ENCODE results near the gene NET1.
"Not testable (repeated sequence)": the region's sequence is repeated elsewhere in the genome, so short reads cannot be mapped to it uniquely, and the experiment has no call there.

NET1 gene

GRCh38 chr10:5380395-5380794 lies 32.0 kb upstream of the NET1 start:
- H3K9me3 ChIP-seq (ENCODE audit: control insufficient read depth, low read depth, low read length); H3K36me3 ChIP-seq (ENCODE audit: control insufficient read depth, low read depth, low read length); H3K4me1 ChIP-seq (ENCODE audit: control insufficient read depth, low read depth, low read length); H3K27me3 ChIP-seq (ENCODE audit: control insufficient read depth, insufficient read depth, low read length); H3K27ac ChIP-seq (ENCODE audit: low read length); H3K4me3 ChIP-seq (ENCODE audit: low read length); H3K9ac ChIP-seq (ENCODE audit: low read length): not testable (repeated sequence)

- H3K9ac ChIP-seq (ENCODE audit: low read length): no peak overlapping the region
- no peaks in the 10 kb centered on the region for H3K4me1 ChIP-seq (ENCODE audit: control insufficient read depth, low read depth, low read length)
- H3K4me3 ChIP-seq (ENCODE audit: low read length): no peak overlapping the region
- H3K36me3 ChIP-seq (ENCODE audit: control insufficient read depth, low read depth, low read length): no peaks in the 10 kb centered on the region
- no peaks in the 10 kb centered on the region for H3K27me3 ChIP-seq (ENCODE audit: control insufficient read depth, insufficient read depth, low read length)
- no peak overlapping the region for H3K27ac ChIP-seq (ENCODE audit: low read length)
- no peaks in the 10 kb centered on the region for H3K9me3 ChIP-seq (ENCODE audit: control insufficient read depth, low read depth, low read length)
These were observed 31.2 kb upstream of the NET1 start for GRCh38 chr10:5381187-5381586.

DNA sequence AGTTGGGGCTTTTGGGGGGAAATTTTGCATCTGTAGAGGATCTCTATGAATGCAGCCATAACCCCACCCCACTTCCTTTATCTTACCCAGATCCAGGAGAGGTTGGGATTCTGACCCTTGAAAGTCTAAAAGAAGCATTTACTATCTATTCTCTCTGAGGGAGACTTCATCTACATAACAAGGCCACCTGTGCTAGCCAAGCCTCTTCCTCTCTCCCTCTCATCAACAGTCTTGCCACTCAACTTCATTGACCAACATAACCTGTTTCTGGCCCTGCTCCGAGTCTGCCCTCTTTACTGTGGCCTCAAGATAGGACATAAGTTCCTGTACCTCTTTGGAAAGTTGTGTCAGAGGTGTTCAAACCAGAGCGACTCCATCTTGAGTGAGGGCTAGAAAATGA lies 27.1 kb upstream of the NET1 start:
- H3K4me3 ChIP-seq (ENCODE audit: low read length): no peak overlapping the region
- no peak overlapping the region for H3K9ac ChIP-seq (ENCODE audit: low read length)
- no peaks in the 10 kb centered on the region for H3K36me3 ChIP-seq (ENCODE audit: control insufficient read depth, low read depth, low read length)
- H3K27me3 ChIP-seq (ENCODE audit: control insufficient read depth, insufficient read depth, low read length): no peaks in the 10 kb centered on the region
- H3K27ac ChIP-seq (ENCODE audit: low read length): no peak overlapping the region
- no peaks in the 10 kb centered on the region for H3K4me1 ChIP-seq (ENCODE audit: control insufficient read depth, low read depth, low read length)
- H3K9me3 ChIP-seq (ENCODE audit: control insufficient read depth, low read depth, low read length): peaks cover 8% of the 10 kb centered on the region

- Histone ChIP-seq H3K4me1 (ENCODE audit: control insufficient read depth, low read depth, low read length) (no peaks in the 10 kb centered on the region), H3K9ac (ENCODE audit: low read length) (no peak overlapping the region), H3K27ac (ENCODE audit: low read length) (no peak overlapping the region), H3K36me3 (ENCODE audit: control insufficient read depth, low read depth, low read length) (no peaks in the 10 kb centered on the region), H3K4me3 (ENCODE audit: low read length) (no peak overlapping the region), H3K9me3 (ENCODE audit: control insufficient read depth, low read depth, low read length) (peaks cover 23% of the 10 kb centered on the region), H3K27me3 (ENCODE audit: control insufficient read depth, insufficient read depth, low read length) (no peaks in the 10 kb centered on the region)
These were observed 25.2 kb upstream of the NET1 start for GRCh38 chr10:5387169-5387568.

DNA sequence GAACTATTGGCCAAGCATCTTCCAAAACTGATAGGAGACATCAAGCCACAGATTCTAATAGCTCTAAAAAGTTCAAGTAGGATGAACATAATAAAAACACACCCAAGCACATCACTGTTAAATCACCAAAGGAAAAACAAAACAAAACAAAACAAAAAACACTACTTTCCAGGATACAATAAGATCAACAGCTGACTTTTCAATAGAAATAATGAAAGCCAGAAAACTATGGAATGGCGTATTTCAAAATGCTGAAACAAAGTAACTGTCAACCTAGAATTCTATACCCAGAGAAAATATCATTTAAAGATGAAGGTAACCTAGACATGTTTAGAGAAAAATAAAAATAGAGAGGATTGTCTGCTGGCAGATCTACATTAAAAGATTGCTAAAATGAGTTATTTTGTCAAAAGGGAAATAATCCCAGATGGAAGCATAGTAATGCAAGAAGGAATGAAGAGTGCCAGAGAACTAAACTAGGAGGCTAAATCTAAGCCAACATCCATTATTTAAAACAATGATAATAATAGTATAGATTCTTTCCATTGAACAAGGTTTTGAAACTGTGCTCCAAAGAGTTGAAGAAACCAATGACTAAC lies 21.7 kb upstream of the NET1 start:
- H3K27me3 ChIP-seq (ENCODE audit: control insufficient read depth, insufficient read depth, low read length): no peaks in the 10 kb centered on the region
- no peaks in the 10 kb centered on the region for H3K36me3 ChIP-seq (ENCODE audit: control insufficient read depth, low read depth, low read length)
- no peak overlapping the region for H3K4me3 ChIP-seq (ENCODE audit: low read length)
- H3K27ac ChIP-seq (ENCODE audit: low read length): no peak overlapping the region
- no peaks in the 10 kb centered on the region for H3K4me1 ChIP-seq (ENCODE audit: control insufficient read depth, low read depth, low read length)
- no peak overlapping the region for H3K9ac ChIP-seq (ENCODE audit: low read length)
- peaks cover 23% of the 10 kb centered on the region for H3K9me3 ChIP-seq (ENCODE audit: control insufficient read depth, low read depth, low read length)

DNA sequence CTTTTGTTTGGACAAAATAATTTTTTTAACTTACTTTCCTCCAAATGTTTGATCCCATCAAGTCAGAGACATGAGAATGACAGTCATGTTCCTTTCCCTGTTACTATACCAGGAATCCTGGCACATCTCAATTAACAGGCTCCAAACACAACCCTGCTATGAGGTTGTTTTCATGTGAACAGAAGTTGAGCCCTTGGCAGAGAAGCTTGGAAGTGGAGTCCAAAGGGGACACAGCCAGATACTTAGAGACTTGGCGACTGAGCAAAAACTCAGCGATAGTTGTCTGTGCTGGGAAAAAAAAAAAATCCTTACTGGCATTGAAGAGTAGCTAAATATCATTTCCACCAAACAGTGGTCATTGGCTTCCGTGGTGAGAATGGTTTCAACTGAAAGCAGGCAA lies 20.6 kb upstream of the NET1 start:
- Histone ChIP-seq H3K36me3 (ENCODE audit: control insufficient read depth, low read depth, low read length) (no peaks in the 10 kb centered on the region), H3K27ac (ENCODE audit: low read length) (no peak overlapping the region), H3K9me3 (ENCODE audit: control insufficient read depth, low read depth, low read length) (peaks cover 23% of the 10 kb centered on the region), H3K9ac (ENCODE audit: low read length) (no peak overlapping the region), H3K4me3 (ENCODE audit: low read length) (no peak overlapping the region), H3K27me3 (ENCODE audit: control insufficient read depth, insufficient read depth, low read length) (no peaks in the 10 kb centered on the region), H3K4me1 (ENCODE audit: control insufficient read depth, low read depth, low read length) (no peaks in the 10 kb centered on the region)

- no peak overlapping the region for H3K9ac ChIP-seq (ENCODE audit: low read length)
- H3K36me3 ChIP-seq (ENCODE audit: control insufficient read depth, low read depth, low read length): no peaks in the 10 kb centered on the region
- H3K27ac ChIP-seq (ENCODE audit: low read length): no peak overlapping the region
- H3K27me3 ChIP-seq (ENCODE audit: control insufficient read depth, insufficient read depth, low read length): no peaks in the 10 kb centered on the region
- H3K4me1 ChIP-seq (ENCODE audit: control insufficient read depth, low read depth, low read length): no peaks in the 10 kb centered on the region
- no peak overlapping the region for H3K4me3 ChIP-seq (ENCODE audit: low read length)
- peaks cover 23% of the 10 kb centered on the region for H3K9me3 ChIP-seq (ENCODE audit: control insufficient read depth, low read depth, low read length)
These were observed 18.8 kb upstream of the NET1 start for GRCh38 chr10:5393529-5393928.

- Histone ChIP-seq H3K9me3 (ENCODE audit: control insufficient read depth, low read depth, low read length) (peaks cover 15% of the 10 kb centered on the region), H3K9ac (ENCODE audit: low read length) (no peak overlapping the region), H3K36me3 (ENCODE audit: control insufficient read depth, low read depth, low read length) (no peaks in the 10 kb centered on the region), H3K4me3 (ENCODE audit: low read length) (no peak overlapping the region), H3K27me3 (ENCODE audit: control insufficient read depth, insufficient read depth, low read length) (no peaks in the 10 kb centered on the region), H3K4me1 (ENCODE audit: control insufficient read depth, low read depth, low read length) (no peaks in the 10 kb centered on the region), H3K27ac (ENCODE audit: low read length) (no peak overlapping the region)
These were observed 17.2 kb upstream of the NET1 start for GRCh38 chr10:5395168-5395567.

GRCh38 chr10:5396556-5397300 lies 15.6 kb upstream of the NET1 start:
- Histone ChIP-seq H3K9me3 (ENCODE audit: control insufficient read depth, low read depth, low read length) (peaks cover 1% of the 10 kb centered on the region), H3K4me1 (ENCODE audit: control insufficient read depth, low read depth, low read length) (no peaks in the 10 kb centered on the region), H3K9ac (ENCODE audit: low read length) (no peak overlapping the region), H3K27me3 (ENCODE audit: control insufficient read depth, insufficient read depth, low read length) (no peaks in the 10 kb centered on the region), H3K36me3 (ENCODE audit: control insufficient read depth, low read depth, low read length) (no peaks in the 10 kb centered on the region), H3K27ac (ENCODE audit: low read length) (no peak overlapping the region), H3K4me3 (ENCODE audit: low read length) (no peak overlapping the region)

DNA sequence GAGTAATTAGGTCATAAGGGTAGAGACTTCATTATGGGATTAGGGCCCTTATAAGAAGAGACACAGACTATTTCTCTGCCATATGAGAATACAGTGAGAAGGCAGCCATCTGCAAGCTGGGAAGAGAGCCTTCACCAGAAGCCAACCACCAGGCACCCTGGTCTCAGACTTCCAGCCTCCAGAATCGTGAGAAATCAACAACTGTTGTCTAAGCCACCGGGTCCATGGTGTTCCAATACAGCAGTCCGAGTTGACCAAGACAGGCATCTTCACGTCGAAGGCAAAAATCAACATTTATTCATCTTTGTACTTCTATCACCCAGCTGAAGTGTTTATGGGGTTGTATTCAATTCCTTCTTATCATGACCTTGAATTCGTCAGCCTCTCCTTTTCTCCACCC lies 13.0 kb upstream of the NET1 start:
- Histone ChIP-seq H3K27me3 (ENCODE audit: control insufficient read depth, insufficient read depth, low read length) (no peaks in the 10 kb centered on the region), H3K4me3 (ENCODE audit: low read length) (no peak overlapping the region), H3K9ac (ENCODE audit: low read length) (no peak overlapping the region), H3K4me1 (ENCODE audit: control insufficient read depth, low read depth, low read length) (no peaks in the 10 kb centered on the region), H3K36me3 (ENCODE audit: control insufficient read depth, low read depth, low read length) (no peaks in the 10 kb centered on the region), H3K9me3 (ENCODE audit: control insufficient read depth, low read depth, low read length) (no peaks in the 10 kb centered on the region), H3K27ac (ENCODE audit: low read length) (no peak overlapping the region)

DNA sequence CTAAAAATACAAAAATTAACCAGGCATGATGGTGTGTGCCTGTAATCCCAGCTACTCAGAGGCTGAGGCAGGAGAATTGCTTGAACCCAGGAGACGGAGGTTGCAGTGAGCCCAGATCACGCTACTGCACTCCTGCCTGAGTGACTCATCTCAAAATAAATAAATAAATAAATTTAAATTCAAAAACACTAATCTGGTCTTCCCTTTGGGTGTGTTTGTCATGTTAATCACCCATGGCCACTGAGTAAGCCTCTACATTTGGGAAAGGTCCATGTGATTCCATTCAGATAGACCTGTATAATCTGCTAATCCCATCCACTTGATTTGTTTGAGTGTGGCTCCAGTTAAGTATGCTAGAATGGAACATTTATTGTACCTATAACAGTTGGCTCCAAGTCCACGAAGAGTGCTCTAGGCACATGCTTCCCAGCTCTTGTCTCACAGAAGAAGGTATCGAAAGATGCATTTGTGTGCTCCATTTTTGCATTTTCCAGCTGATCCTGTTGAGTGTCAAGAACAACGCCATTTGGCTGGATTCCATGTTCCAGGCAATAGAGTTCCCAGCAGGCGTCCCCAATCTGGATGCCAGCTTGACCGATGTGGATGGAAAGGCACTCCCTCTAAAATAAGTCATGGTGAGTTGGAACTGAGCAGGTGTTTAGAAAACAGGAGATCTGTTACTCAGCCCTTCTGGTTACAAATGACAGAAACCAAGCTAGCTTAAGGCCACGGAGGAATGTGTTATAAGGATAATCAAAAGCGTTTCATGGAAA lies 11.7 kb upstream of the NET1 start:
- Histone ChIP-seq H3K36me3 (ENCODE audit: control insufficient read depth, low read depth, low read length) (no peaks in the 10 kb centered on the region), H3K4me1 (ENCODE audit: control insufficient read depth, low read depth, low read length) (no peaks in the 10 kb centered on the region), H3K9ac (ENCODE audit: low read length) (no peak overlapping the region), H3K9me3 (ENCODE audit: control insufficient read depth, low read depth, low read length) (no peaks in the 10 kb centered on the region), H3K27me3 (ENCODE audit: control insufficient read depth, insufficient read depth, low read length) (no peaks in the 10 kb centered on the region), H3K4me3 (ENCODE audit: low read length) (no peak overlapping the region), H3K27ac (ENCODE audit: low read length) (no peak overlapping the region)

All from iPS-18a (cell line).